HTR-8/SVneo (cell line): ENCODE data around the gene S1PR2.

Experiments
- DNase-seq: peaks from one replicate; pipeline ENCODE4 v3.0.0; 2011; ENCODE audit warnings: low spot score, mixed read lengths; ENCODE audit not compliant: insufficient read length
- FAIRE-seq: peaks from 2 replicates; lab custom pipeline; 2011; peaks lifted over from hg19 to GRCh38; lab: Jason Lieb, UNC

Gene S1PR2

GRCh38 chr19:10230861-10231611 lies at the start of gene S1PR2:
TSS of gene S1PR2 (minus strand) at chr19:10231331. CDS start at chr19:10224905, 6,426 bp downstream.
- DNase-seq (peak; percentile 80), FAIRE-seq (no peak)

GRCh38 chr19:10279737-10280442 lies 48.8 kb upstream of the S1PR2 start:
- FAIRE-seq: no peak
- no peak for DNase-seq

GRCh38 chr19:10278935-10279334 lies 47.8 kb upstream of the S1PR2 start:
- FAIRE-seq (no peak), DNase-seq (no peak)

GRCh38 chr19:10277795-10278589 lies 46.9 kb upstream of the S1PR2 start:
- FAIRE-seq (no peak), DNase-seq (no peak)

GRCh38 chr19:10274589-10274988 lies 43.5 kb upstream of the S1PR2 start:
- FAIRE-seq (no peak), DNase-seq (no peak)

GRCh38 chr19:10271543-10272086 lies 40.5 kb upstream of the S1PR2 start:
- DNase-seq: no peak
- FAIRE-seq: no peak

GRCh38 chr19:10270616-10271394 lies 39.7 kb upstream of the S1PR2 start, which contains the start of gene ICAM1:
TSS of gene ICAM1 (plus strand) at chr19:10271120. CDS start at chr19:10271160, 40 bp downstream.
- FAIRE-seq (no peak), DNase-seq (peak; percentile 71)

GRCh38 chr19:10270180-10270615 lies 39.1 kb upstream of the S1PR2 start:
- no peak for DNase-seq
- no peak for FAIRE-seq

GRCh38 chr19:10269333-10270179 lies 38.4 kb upstream of the S1PR2 start:
- peak; percentile 83 for DNase-seq

GRCh38 chr19:10268071-10268470 lies 36.9 kb upstream of the S1PR2 start:
- no peak for FAIRE-seq
- no peak for DNase-seq

More at GRCh38 chr19:10269333-10270179, 38.4 kb upstream of the S1PR2 start:
- FAIRE-seq: peak; percentile 70

- DNase-seq: no peak
- no peak for FAIRE-seq
These were observed 35.6 kb upstream of the S1PR2 start for GRCh38 chr19:10266706-10267105.

GRCh38 chr19:10262771-10263170 lies 31.6 kb upstream of the S1PR2 start:
- DNase-seq: no peak
- no peak for FAIRE-seq

GRCh38 chr19:10260141-10260584 lies 29.0 kb upstream of the S1PR2 start:
- DNase-seq (no peak), FAIRE-seq (no peak)

- DNase-seq (peak; percentile 78), FAIRE-seq (peak; percentile 72)
These were observed 28.2 kb upstream of the S1PR2 start for GRCh38 chr19:10259162-10259905.

- DNase-seq (no peak), FAIRE-seq (no peak)
These were observed 27.1 kb upstream of the S1PR2 start for GRCh38 chr19:10258080-10258710.

- FAIRE-seq: no peak
- DNase-seq: no peak
These were observed 26.0 kb upstream of the S1PR2 start for GRCh38 chr19:10256970-10257615.

- FAIRE-seq (no peak), DNase-seq (no peak)
These were observed 25.4 kb upstream of the S1PR2 start for GRCh38 chr19:10256551-10256950.
